Left lung (tissue), 10 donors: ENCODE data around the gene EFHC2. TPM values are rescaled to one million over a fixed set of nuclear protein-coding genes. Genes with fewer than 3 reads are reported as not detected.

Source experiments
- ATAC-seq: fragments of 200-7000 bp; cut with Tn5 transposase; one replicate; pipeline ENCODE4 v1.9.1; 2020; ENCODE audit warnings: moderate library complexity
- DNase-seq, 4 donors: peaks; one replicate each; pipeline ENCODE4 v3.0.0-alpha.2; 2013 to 2020
- H3K27ac ChIP-seq, 2 donors: fragments of 200-600 bp; sonication (generic) in 1 of 2; one replicate each; pipeline versions ENCODE4 v1.5.0 to v1.8.0; 2020 to 2021
- H3K27me3 ChIP-seq, 2 donors: fragments of 200-600 bp; sonication (generic) in 1 of 2; one replicate each; pipeline versions ENCODE4 v1.5.0 to v1.8.0; 2020 to 2021
- H3K36me3 ChIP-seq, 2 donors: fragments of 200-600 bp; sonication (generic) in 1 of 2; one replicate each; pipeline versions ENCODE4 v1.5.0 to v1.8.0; 2020 to 2021
- H3K4me1 ChIP-seq, 2 donors: fragments of 200-600 bp; one replicate each; pipeline ENCODE4 v1.8.0; 2021
- H3K4me3 ChIP-seq, 2 donors: fragments of 200-600 bp; sonication (generic) in 1 of 2; one replicate each; pipeline versions ENCODE4 v1.5.0 to v1.8.0; 2020 to 2021; ENCODE audit warnings: mild to moderate bottlenecking in 1 of 2
- H3K9me3 ChIP-seq, 2 donors: fragments of 200-600 bp; sonication (generic) in 1 of 2; one replicate each; pipeline versions ENCODE4 v1.5.0 to v1.8.0; 2020 to 2021
- CTCF ChIP-seq, 2 donors: fragments of 200-600 bp; sonication (generic) in 1 of 2; IDR thresholded peaks; one replicate each; pipeline versions ENCODE4 v1.5.0 to v1.8.0; 2021; ENCODE audit warnings: antibody characterized with exemption in 2 of 2
- intact Hi-C, 2 donors: fragments of 100-400 bp; cut with DNase I; formaldehyde crosslinking; loops; one replicate each; pipeline versions ENCODE4 v1.11.2 to v1.14.2; 2022
- polyA plus RNA-seq, 6 donors: library from polyadenylated mRNA; unstranded; fragments of 120-200 nt; gene quantifications; one replicate each; pipeline ENCODE4 v1.2.1, GENCODE V29; 2013; ENCODE audit not compliant: insufficient read length in 6 of 6
- total RNA-seq, 2 donors: library from RNA; stranded (reverse); fragmentation: NEBNext Ultra II Directional; extraction: Animal tissue kit (Norgen Biotek cat#: 25700); gene quantifications; one replicate each; pipeline ENCODE4 v1.2.1, GENCODE V29; 2021
- donor health status: DM: no; HTN: yes; CAD: no.
- donor health status: DM: no; HTN: no; CAD: no.

EFHC2 gene
- total and polyA plus RNA-seq, 8 donors, result 0.85 to 6.0 (median 4.2) TPM

- Histone ChIP-seq H3K9me3 (no peaks in the 10 kb centered on the region), H3K4me3 (no peak overlapping the region), H3K36me3 (no peaks in the 10 kb centered on the region), H3K27ac (no peak overlapping the region), H3K4me1 (no peaks in the 10 kb centered on the region), H3K27me3 (no peaks in the 10 kb centered on the region)
- intact Hi-C loops, result no loop called here
- DNase-seq (no peak), ATAC-seq (no peak)
- TF ChIP-seq CTCF (IDR thresholded peaks at IDR 0.05), result no peak
Observed at GRCh38 chrX:44106864-44107263, 236.6 kb downstream of the EFHC2 start.

GRCh38 chrX:44105228-44105913 is 238.1 kb downstream of the EFHC2 start:
- Histone ChIP-seq H3K4me3 (no peak overlapping the region), H3K4me1 (no peaks in the 10 kb centered on the region), H3K27me3 (no peaks in the 10 kb centered on the region), H3K36me3 (no peaks in the 10 kb centered on the region), H3K9me3 (no peaks in the 10 kb centered on the region), H3K27ac (no peak overlapping the region)
- TF ChIP-seq CTCF (IDR thresholded peaks at IDR 0.05), result no peak
- intact Hi-C loops, result no loop called here
- ATAC-seq (no peak), DNase-seq (no peak)

- H3K27me3 ChIP-seq, result no peaks in the 10 kb centered on the region
- H3K4me3 ChIP-seq, result no peak overlapping the region
- intact Hi-C loops, result no loop called here
- DNase-seq (no peak), ATAC-seq (no peak)
- H3K36me3 ChIP-seq, result no peaks in the 10 kb centered on the region
- no peaks in the 10 kb centered on the region for H3K9me3 ChIP-seq
- no peaks in the 10 kb centered on the region for H3K4me1 ChIP-seq
- no peak overlapping the region for H3K27ac ChIP-seq
- no peak for TF ChIP-seq CTCF (IDR thresholded peaks at IDR 0.05)
Observed at GRCh38 chrX:44104699-44105098, 238.8 kb downstream of the EFHC2 start.

GRCh38 chrX:44101281-44101680 is 242.2 kb downstream of the EFHC2 start:
- no peak for DNase-seq
- TF ChIP-seq CTCF (IDR thresholded peaks at IDR 0.05), result no peak
- Histone ChIP-seq H3K4me3 (no peak overlapping the region), H3K36me3 (no peaks in the 10 kb centered on the region), H3K9me3 (no peaks in the 10 kb centered on the region), H3K27ac (no peak overlapping the region), H3K4me1 (no peaks in the 10 kb centered on the region), H3K27me3 (no peaks in the 10 kb centered on the region)
- no peak for ATAC-seq
- intact Hi-C loops, result no loop called here

GRCh38 chrX:44099366-44099765 is 244.1 kb downstream of the EFHC2 start:
- intact Hi-C loops, result no loop called here
- no peak for ATAC-seq
- H3K36me3 ChIP-seq, result no peaks in the 10 kb centered on the region
- no peaks in the 10 kb centered on the region for H3K27me3 ChIP-seq
- H3K4me3 ChIP-seq, result no peak overlapping the region
- H3K9me3 ChIP-seq, result no peaks in the 10 kb centered on the region
- TF ChIP-seq CTCF (IDR thresholded peaks at IDR 0.05), result no peak
- H3K27ac ChIP-seq, result no peak overlapping the region
- no peaks in the 10 kb centered on the region for H3K4me1 ChIP-seq
- DNase-seq, result no peak

Other genes with a start within 250 kb of the EFHC2 start
- gene FUNDC1, start 199.2 kb upstream of the EFHC2 start, total RNA-seq, result 10 to 100 TPM; 10.3 to 14.6 TPM
- 10 to 100 TPM; 23.4 to 27.9 (median 24.2) TPM for gene FUNDC1, start 199.2 kb upstream of the EFHC2 start, polyA plus RNA-seq